ENCODE results near the gene BTBD19. TPM values are rescaled to one million over a fixed set of nuclear protein-coding genes. Genes with fewer than 3 reads are reported as not detected.
A peak's percentile ranks its signal among the peaks of the same experiment; 100 is the strongest.

BTBD19 gene
- polyA plus RNA-seq, 1 of the 3 experiments (the other 2 are of a cell fraction), result 36.9 TPM

DNA sequence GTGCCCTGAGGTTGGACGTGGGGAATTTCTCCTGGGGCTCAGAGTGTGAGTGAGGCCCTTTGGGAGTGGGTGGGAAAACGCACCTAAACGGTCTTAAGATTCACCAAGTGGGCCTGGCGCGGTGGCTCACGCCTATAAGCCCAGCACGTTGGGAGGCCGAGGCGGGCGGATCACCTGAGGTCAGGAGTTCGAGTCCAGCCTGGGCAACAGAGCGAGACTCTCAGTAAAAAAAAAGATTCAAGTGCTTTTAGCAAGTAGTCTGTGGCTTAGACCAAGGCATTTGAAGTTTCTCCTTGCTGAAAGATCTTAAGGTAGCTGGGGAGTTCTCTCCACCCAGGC lies 31.6 kb upstream of the BTBD19 start:
- H3K4me1 ChIP-seq (ENCODE audit: control insufficient read depth in 1 of 2, insufficient read depth in 2 of 2, low read depth in 1 of 2, low read length in 1 of 2), result peaks cover 14 to 16% of the 10 kb centered on the region in 2 experiments; a peak in 3 of 4 replicates
- no peaks in the 10 kb centered on the region for H3K27me3 ChIP-seq (ENCODE audit: insufficient read depth)
- TF ChIP-seq FOXJ3 (CRISPR knock-in tag; IDR thresholded peaks at IDR 0.05) (no peak), SMC3 (IDR thresholded peaks at IDR 0.05; ENCODE audit: low read depth, low read length) (no peak), CHD2 (IDR thresholded peaks at IDR 0.05; ENCODE audit: low read length, partially characterized antibody) (no peak), ZBTB33 (IDR thresholded peaks at IDR 0.05; ENCODE audit: borderline replicate concordance, low read depth) (no peak), REST (IDR thresholded peaks at IDR 0.05; ENCODE audit: low read depth, low read length) (no peak), RFX5 (IDR thresholded peaks at IDR 0.05; ENCODE audit: low read length) (no peak), RCOR1 (IDR thresholded peaks at IDR 0.05; ENCODE audit: low read length) (no peak), FOSL2 (IDR thresholded peaks at IDR 0.05; ENCODE audit: borderline replicate concordance, low read depth) (no peak), EZH2phosphoT487 (IDR thresholded peaks at IDR 0.05; ENCODE audit: borderline replicate concordance, low read depth) (no peak), PBX3 (IDR thresholded peaks at IDR 0.05) (no peak), NFIC (IDR thresholded peaks at IDR 0.05; ENCODE audit: borderline replicate concordance) (no peak), TAF1 (IDR thresholded peaks at IDR 0.05; ENCODE audit: borderline replicate concordance, low read depth, low read length) (no peak)
- peaks cover 41% of the 10 kb centered on the region for H4K20me1 ChIP-seq (ENCODE audit: insufficient read depth)
- WGBS (ENCODE audit: low lambda C conversion rate), result 13% methylated on average over 12 of the region's 12 CpGs
- no peak overlapping the region for H2AFZ ChIP-seq (ENCODE audit: low read depth)
- no peaks in the 10 kb centered on the region for H3K9me3 ChIP-seq
- H3K36me3 ChIP-seq (replicated peaks in 1 of 2; ENCODE audit: control insufficient read depth in 1 of 2, insufficient read depth in 2 of 2, low read length in 1 of 2), result peaks cover 22 to 57% of the 10 kb centered on the region in 2 experiments
- ChIA-PET CTCF (interaction anchor here (1.4 to 2.7 kb wide), 3 partner anchors 9 to 46 kb away, joined by 3 to 16 read pairs (median 5); partner anchors contain the start of gene RNU5D-1), POLR2A (interaction anchor here (1.4 to 2.5 kb wide), 7 partner anchors 8 to 210 kb away, joined by 5 to 22 read pairs (median 13); partner anchors contain the start of genes BTBD19, EIF2B3 and RNU5D-1)
- H3K27ac ChIP-seq (ENCODE audit: low read depth in 2 of 2, low read length in 1 of 2), result peak overlapping the region in 1 of 2 experiments; percentile 87; a peak in 1 of 4 replicates
- peaks cover 56% of the 10 kb centered on the region for H3K79me2 ChIP-seq (ENCODE audit: insufficient read depth)
- H3K9me2 ChIP-seq, result no peaks in the 10 kb centered on the region
- H3F3A ChIP-seq (replicated peaks; ENCODE audit: insufficient read depth), result peaks cover 64% of the 10 kb centered on the region
- H3K4me3 ChIP-seq (ENCODE audit: low read depth in 2 of 2, low read length in 1 of 2), result peak overlapping the region; percentile 54 to 79
- H3K4me2 ChIP-seq, result peak overlapping the region; percentile 98
- H3K9ac ChIP-seq, result peak overlapping the region; percentile 93
- DNase-seq, result no peak

Measured in SK-N-SH (cell line).